Neural progenitor cell (in vitro differentiated cells): ENCODE results near the gene OR4N5. TPM values are rescaled to one million over a fixed set of nuclear protein-coding genes. Genes with fewer than 3 reads are reported as not detected.

Experiments
- DNase-seq: peaks from one replicate; pipeline ENCODE4 v3.0.0-alpha.2; 2016; ENCODE audit warnings: low spot score
- H2AFZ ChIP-seq: fragments of 200-600 bp; sonication (generic); replicated peaks from 2 replicates; pipeline ENCODE4 v1.6.1; 2016; ENCODE audit warnings: antibody characterized with exemption
- H3F3A ChIP-seq: fragments of 200-600 bp; sonication (generic); 2 replicates; pipeline ENCODE4 v1.6.1; 2016; ENCODE audit warnings: antibody characterized with exemption, low read depth
- H3K27ac ChIP-seq: fragments of 200-600 bp; sonication (generic); 2 replicates; pipeline ENCODE4 v1.5.1; 2016; ENCODE audit warnings: mild to moderate bottlenecking
- H3K27me3 ChIP-seq: fragments of 200-600 bp; sonication (generic); 2 replicates; pipeline ENCODE4 v1.6.1; 2016; ENCODE audit warnings: mild to moderate bottlenecking, moderate library complexity
- H3K36me3 ChIP-seq: fragments of 200-600 bp; sonication (generic); 2 replicates; pipeline ENCODE4 v1.5.1; 2016
- H3K4me1 ChIP-seq: fragments of 200-600 bp; sonication (generic); 2 replicates; pipeline ENCODE4 v1.6.1; 2016; ENCODE audit warnings: mixed run types
- H3K4me2 ChIP-seq: fragments of 200-600 bp; sonication (generic); 2 replicates; pipeline ENCODE4 v1.6.1; 2016
- H3K4me3 ChIP-seq: fragments of 200-600 bp; sonication (generic); 2 replicates; pipeline ENCODE4 v1.5.1; 2016
- H3K79me2 ChIP-seq: fragments of 200-600 bp; sonication (generic); 2 replicates; pipeline ENCODE4 v1.6.1; 2016; ENCODE audit warnings: low read depth
- H3K9ac ChIP-seq: fragments of 200-600 bp; sonication (generic); 2 replicates; pipeline ENCODE4 v1.6.1; 2016
- H3K9me3 ChIP-seq: fragments of 200-600 bp; sonication (generic); 2 replicates; pipeline ENCODE4 v1.5.1; 2016; ENCODE audit warnings: low read depth
- H4K20me1 ChIP-seq: fragments of 200-600 bp; sonication (generic); 2 replicates; pipeline ENCODE4 v1.6.1; 2016; ENCODE audit warnings: low read depth
- H3K27ac Mint-ChIP-seq: 3 replicates; pipeline ENCODE4 v1.8.0; 2021; ENCODE audit warnings: mixed read lengths
- H3K27me3 Mint-ChIP-seq: 2 replicates; pipeline ENCODE4 v1.8.0; 2022; ENCODE audit warnings: low read depth, mild to moderate bottlenecking, inconsistent platforms, moderate library complexity, mixed read lengths; ENCODE audit not compliant: insufficient read depth
- H3K36me3 Mint-ChIP-seq: 3 replicates; pipeline ENCODE4 v1.8.0; 2021; ENCODE audit warnings: mixed read lengths
- H3K4me1 Mint-ChIP-seq: 3 replicates; pipeline ENCODE4 v1.8.0; 2021; ENCODE audit warnings: mixed read lengths
- H3K4me3 Mint-ChIP-seq: 3 replicates; pipeline ENCODE4 v1.8.0; 2021; ENCODE audit warnings: mild to moderate bottlenecking, moderate library complexity, mixed read lengths
- H3K9me3 Mint-ChIP-seq: 3 replicates; pipeline ENCODE4 v1.8.0; 2020; ENCODE audit warnings: mixed read lengths
- EZH2 ChIP-seq: fragments of 200-600 bp; sonication (generic); IDR thresholded peaks from 2 replicates; pipeline ENCODE4 v1.6.1; 2017; ENCODE audit warnings: antibody characterized with exemption, mild to moderate bottlenecking, moderate library complexity
- EZH2phosphoT487 ChIP-seq: fragments of 200-600 bp; sonication (generic); IDR thresholded peaks from 2 replicates; pipeline ENCODE4 v1.6.1; 2017; ENCODE audit warnings: antibody characterized with exemption
- total RNA-seq: library from RNA; depleted of rRNA; stranded (reverse); fragments of >200 nt; gene quantifications from 2 replicates; pipeline ENCODE4 v1.2.3, GENCODE V29; 2015; ENCODE audit warnings: low replicate concordance
- TF ChIP-seq, protein P1 (sequence below): fragments of 200-600 bp; sonication (generic); IDR thresholded peaks from 2 replicates; pipeline ENCODE4 v1.5.1; 2017; ENCODE audit warnings: antibody characterized with exemption, mild to moderate bottlenecking

OR4N5 gene
- total RNA-seq, 1 donor from 2014 or later = not detected

DNA sequence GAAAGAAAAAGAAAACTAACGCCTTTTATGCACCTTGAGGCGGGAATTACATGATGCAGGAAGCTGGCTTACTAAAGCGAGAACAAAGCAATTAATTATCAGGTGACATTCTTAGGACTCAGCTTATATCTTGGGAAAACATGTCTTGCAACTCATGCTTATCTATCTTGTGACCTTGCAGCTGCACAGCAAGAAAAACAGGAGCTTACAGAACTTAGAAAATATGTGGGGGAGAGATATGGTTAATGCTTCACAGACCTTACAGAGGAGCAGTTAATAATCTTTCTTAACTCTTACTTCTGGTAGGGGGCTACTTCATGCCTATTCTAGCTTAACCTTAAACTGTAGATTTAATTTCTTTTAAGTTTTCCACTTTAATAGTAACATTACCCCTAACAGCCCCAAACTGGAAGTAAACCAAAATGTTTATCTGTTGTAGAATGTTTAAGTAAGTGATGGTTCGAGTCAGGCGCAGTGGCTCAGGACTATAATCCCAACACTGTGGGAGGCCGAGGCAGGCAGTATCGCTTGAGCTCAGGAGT, 38.9 kb downstream of the OR4N5 start:
- no peaks in the 10 kb centered on the region for H3K36me3 ChIP-seq
- no peaks in the 10 kb centered on the region for H3F3A ChIP-seq
- H3K9ac ChIP-seq = no peak overlapping the region
- no peak for TF ChIP-seq EZH2phosphoT487
- TF ChIP-seq, protein P1, sequence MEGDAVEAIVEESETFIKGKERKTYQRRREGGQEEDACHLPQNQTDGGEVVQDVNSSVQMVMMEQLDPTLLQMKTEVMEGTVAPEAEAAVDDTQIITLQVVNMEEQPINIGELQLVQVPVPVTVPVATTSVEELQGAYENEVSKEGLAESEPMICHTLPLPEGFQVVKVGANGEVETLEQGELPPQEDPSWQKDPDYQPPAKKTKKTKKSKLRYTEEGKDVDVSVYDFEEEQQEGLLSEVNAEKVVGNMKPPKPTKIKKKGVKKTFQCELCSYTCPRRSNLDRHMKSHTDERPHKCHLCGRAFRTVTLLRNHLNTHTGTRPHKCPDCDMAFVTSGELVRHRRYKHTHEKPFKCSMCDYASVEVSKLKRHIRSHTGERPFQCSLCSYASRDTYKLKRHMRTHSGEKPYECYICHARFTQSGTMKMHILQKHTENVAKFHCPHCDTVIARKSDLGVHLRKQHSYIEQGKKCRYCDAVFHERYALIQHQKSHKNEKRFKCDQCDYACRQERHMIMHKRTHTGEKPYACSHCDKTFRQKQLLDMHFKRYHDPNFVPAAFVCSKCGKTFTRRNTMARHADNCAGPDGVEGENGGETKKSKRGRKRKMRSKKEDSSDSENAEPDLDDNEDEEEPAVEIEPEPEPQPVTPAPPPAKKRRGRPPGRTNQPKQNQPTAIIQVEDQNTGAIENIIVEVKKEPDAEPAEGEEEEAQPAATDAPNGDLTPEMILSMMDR = no peak
- no peak for TF ChIP-seq EZH2
- no peak overlapping the region for H3K4me3 ChIP-seq
- no peak overlapping the region for H3K27ac Mint-ChIP-seq
- DNase-seq = no peak
- no peak overlapping the region for H3K4me3 Mint-ChIP-seq
- peaks cover 1% of the 10 kb centered on the region for H3K27me3 Mint-ChIP-seq
- no peak overlapping the region for H3K4me2 ChIP-seq
- no peaks in the 10 kb centered on the region for H3K4me1 ChIP-seq
- H3K4me1 Mint-ChIP-seq = no peaks in the 10 kb centered on the region
- H3K27me3 ChIP-seq = no peaks in the 10 kb centered on the region
- no peaks in the 10 kb centered on the region for H3K36me3 Mint-ChIP-seq
- H3K79me2 ChIP-seq = no peaks in the 10 kb centered on the region
- H3K27ac ChIP-seq = no peak overlapping the region
- H3K9me3 Mint-ChIP-seq = peaks cover 29% of the 10 kb centered on the region
- H3K9me3 ChIP-seq = peaks cover 28% of the 10 kb centered on the region
- no peaks in the 10 kb centered on the region for H4K20me1 ChIP-seq
- no peak overlapping the region for H2AFZ ChIP-seq

DNA sequence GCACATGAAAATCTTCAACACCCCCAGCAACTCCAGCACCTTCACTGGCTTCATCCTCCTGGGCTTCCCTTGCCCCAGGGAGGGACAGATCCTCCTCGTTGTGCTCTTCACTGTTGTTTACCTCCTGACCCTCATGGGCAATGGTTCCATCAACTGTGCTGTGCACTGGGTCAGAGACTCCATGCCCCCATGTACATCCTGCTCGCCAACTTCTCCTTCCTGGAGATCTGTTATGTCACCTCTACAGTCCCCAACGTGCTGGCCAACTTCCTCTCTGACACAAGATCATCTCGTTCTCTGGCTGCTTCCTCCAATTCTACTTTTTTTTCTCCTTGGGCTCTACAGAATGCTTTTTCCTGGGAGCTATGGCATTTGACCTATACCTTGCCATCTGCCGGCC, 40.6 kb downstream of the OR4N5 start:
- Mint-ChIP-seq H3K9me3 (peaks cover 29% of the 10 kb centered on the region), H3K4me3 (no peak overlapping the region), H3K4me1 (no peaks in the 10 kb centered on the region), H3K36me3 (no peaks in the 10 kb centered on the region), H3K27ac (no peak overlapping the region), H3K27me3 (peaks cover 3% of the 10 kb centered on the region)
- no peaks in the 10 kb centered on the region for H3K36me3 ChIP-seq
- no peak overlapping the region for H3K9ac ChIP-seq
- no peak overlapping the region for H2AFZ ChIP-seq
- H3K79me2 ChIP-seq = no peaks in the 10 kb centered on the region
- no peak overlapping the region for H3K4me3 ChIP-seq
- H3F3A ChIP-seq = no peaks in the 10 kb centered on the region
- no peak overlapping the region for H3K4me2 ChIP-seq
- TF ChIP-seq EZH2phosphoT487 = no peak
- TF ChIP-seq, protein P1 = no peak
- TF ChIP-seq EZH2 = no peak
- no peak for DNase-seq
- H3K9me3 ChIP-seq = peaks cover 38% of the 10 kb centered on the region
- H3K27me3 ChIP-seq = no peaks in the 10 kb centered on the region
- H3K27ac ChIP-seq = no peak overlapping the region
- H4K20me1 ChIP-seq = no peaks in the 10 kb centered on the region
- no peaks in the 10 kb centered on the region for H3K4me1 ChIP-seq

DNA sequence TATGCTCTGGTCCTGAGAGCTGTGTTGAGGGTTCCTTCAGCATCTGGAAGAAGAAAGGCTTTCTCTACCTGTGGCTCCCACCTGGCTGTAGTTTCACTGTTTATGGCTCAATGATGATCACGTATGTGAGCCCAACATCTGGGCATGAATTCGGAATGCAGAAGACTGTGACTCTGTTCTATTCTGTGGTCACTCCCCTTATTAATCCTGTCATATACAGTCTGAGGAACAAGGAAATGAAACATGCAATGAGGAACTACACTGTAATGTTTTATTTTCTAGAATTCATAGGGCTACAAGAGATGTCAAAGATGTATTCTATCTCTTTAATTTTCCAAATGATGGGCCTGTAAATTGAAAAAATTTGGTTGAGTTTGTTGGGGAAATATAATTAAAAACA, 41.3 kb downstream of the OR4N5 start:
- H3K9me3 Mint-ChIP-seq = peaks cover 29% of the 10 kb centered on the region
- H3K79me2 ChIP-seq = no peaks in the 10 kb centered on the region
- H3K36me3 ChIP-seq = no peaks in the 10 kb centered on the region
- H3K9ac ChIP-seq = no peak overlapping the region
- H3K27me3 Mint-ChIP-seq = peaks cover 3% of the 10 kb centered on the region
- no peaks in the 10 kb centered on the region for H3K36me3 Mint-ChIP-seq
- H3K4me3 ChIP-seq = no peak overlapping the region
- no peak overlapping the region for H3K4me3 Mint-ChIP-seq
- no peak overlapping the region for H3K4me2 ChIP-seq
- no peaks in the 10 kb centered on the region for H3F3A ChIP-seq
- no peaks in the 10 kb centered on the region for H3K4me1 ChIP-seq
- H3K4me1 Mint-ChIP-seq = no peaks in the 10 kb centered on the region
- no peak overlapping the region for H2AFZ ChIP-seq
- no peaks in the 10 kb centered on the region for H3K27me3 ChIP-seq
- no peak for TF ChIP-seq EZH2
- TF ChIP-seq, protein P1 = no peak
- no peak for TF ChIP-seq EZH2phosphoT487
- no peaks in the 10 kb centered on the region for H4K20me1 ChIP-seq
- no peak overlapping the region for H3K27ac ChIP-seq
- no peak overlapping the region for H3K27ac Mint-ChIP-seq
- DNase-seq = no peak
- peaks cover 38% of the 10 kb centered on the region for H3K9me3 ChIP-seq
